GM04503 (cell line): ENCODE results near the gene SLC16A13.

Experiments
- DNase-seq: peaks from one replicate; pipeline ENCODE4 v3.0.0-alpha.2; 2012; ENCODE audit warnings: low read depth

SLC16A13 gene

GRCh38 chr17:7011942-7012254 is 23.9 kb upstream of the SLC16A13 start:
- DNase-seq, result no peak

DNA sequence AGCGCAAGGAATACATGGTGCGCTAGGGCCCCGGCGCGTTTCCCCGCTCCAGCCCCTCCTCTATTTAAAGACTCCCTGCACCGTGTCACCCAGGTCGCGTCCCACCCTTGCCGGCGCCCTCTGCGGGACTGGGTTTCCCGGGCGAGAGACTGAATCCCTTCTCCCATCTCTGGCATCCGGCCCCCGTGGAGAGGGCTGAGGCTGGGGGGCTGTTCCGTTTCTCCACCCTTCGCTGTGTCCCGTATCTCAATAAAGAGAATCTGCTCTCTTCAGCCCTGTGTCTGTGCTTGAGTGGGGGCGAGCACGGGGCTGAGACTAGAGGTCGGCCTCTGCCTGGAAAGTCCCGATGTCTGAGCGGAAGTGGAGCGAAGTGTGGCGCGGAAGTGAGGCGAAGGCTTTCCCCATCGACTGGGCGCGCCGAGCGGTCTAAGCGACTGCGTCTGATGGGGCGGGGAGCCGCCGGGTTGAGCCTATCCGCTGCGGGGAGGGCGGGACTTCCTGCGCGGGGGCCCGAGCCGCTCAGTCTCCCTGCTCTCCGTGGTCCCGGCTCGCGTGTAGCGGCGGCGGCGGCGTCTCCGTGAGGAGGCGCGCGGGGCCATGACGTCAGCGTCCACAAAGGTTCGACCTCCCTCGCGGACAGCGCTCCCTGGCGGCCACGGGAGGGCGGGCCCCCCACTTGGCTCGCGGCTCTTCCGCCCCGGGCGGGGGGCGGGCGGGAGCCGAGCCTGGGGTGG is 21.4 kb upstream of the SLC16A13 start:
- peak; percentile 79 for DNase-seq

DNA sequence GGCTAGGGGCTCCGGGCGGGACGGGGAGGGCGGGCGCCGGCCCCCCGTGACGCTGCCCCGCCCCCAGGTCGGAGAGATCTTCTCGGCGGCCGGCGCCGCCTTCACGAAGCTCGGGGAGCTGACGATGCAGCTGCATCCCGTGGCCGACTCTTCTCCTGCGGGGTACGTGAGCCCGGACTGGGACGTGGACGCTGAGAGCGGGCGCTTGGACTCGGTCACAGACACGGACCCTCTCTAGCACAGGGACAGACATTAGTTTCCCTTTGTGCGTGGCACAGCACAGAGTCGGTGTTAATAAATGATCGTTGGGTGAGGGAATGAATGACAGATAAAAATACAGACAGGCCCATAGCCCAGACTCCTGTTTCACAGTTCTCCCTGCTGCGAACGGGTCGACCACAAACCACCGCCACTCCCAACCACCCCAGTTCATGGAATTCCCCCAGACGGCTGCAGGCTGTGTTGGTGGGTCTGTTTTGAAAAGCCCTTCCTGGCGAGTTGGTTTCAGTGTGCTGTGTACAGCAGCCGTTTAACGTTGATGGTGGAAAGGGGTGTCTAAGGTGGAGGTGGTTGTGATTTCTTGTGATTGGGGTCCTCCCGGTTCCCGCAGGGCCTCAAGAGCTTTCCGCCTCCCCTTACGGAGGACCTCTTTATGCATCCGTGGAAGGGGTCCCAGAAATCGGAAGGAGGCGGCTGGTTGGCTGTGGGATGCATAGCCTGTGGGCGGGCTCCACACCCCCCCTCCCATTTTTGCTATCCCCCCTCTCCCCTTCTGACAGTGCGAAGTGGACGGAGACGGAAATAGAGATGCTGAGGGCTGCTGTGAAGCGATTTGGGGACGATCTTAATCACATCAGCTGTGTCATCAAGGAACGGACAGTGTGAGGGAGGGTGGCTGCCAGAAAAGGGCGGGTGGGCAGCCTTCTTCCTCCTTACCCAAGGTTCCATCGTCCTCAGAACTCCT is 20.5 kb upstream of the SLC16A13 start:
- no peak for DNase-seq

- no peak for DNase-seq
Observed at GRCh38 chr17:7016418-7016817, 19.4 kb upstream of the SLC16A13 start.

- DNase-seq, result no peak
Observed at GRCh38 chr17:7016886-7017826, 18.7 kb upstream of the SLC16A13 start.

DNA sequence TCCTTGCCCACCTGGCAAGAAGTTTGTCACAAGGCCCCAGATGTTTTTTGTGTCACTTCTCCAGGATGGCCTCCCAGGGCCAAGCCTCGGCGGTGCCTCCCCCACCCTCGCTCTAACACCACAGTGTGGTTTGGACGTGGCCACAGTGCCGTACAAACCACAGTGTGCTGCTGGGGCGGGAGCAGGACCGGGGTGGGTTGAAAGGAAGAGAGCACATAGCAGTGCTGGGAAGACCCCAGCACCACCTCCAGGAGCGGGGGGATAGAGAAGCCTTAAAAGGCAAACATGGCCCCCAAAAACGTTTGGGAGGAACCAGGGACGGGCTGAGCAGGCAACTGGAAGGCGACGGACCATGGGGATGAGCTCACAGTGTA is 18.0 kb upstream of the SLC16A13 start:
- no peak for DNase-seq

DNA sequence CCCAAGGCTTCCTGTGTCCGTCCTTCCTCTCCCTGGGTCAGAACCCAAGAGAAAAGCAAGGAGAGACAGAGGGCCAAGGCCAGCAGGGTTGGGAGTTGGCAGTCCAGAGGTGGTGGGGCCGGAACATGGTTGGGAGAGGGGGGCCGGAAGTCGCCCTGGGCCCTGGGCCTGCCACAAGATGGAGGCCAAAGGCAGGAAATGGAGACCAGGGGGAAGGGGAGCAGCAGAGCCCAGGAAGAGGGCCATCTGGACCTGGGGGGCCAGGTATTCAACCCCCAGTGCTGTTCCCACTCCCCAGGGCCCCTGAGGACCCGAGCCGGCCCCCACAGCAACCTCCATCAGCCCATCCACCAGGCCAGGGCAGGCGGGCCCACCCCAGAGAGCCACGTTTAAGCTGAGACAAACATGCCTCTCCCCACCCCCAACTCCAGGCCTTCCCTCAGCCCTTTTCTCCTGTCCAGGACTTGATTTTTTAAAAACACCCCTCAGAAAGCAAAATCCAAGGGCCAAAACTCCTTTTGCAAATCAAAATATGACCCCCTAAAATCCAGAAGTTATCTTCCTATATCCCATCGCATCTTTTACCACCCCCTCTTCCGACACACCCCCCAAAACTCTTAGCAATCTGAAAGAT is 17.4 kb upstream of the SLC16A13 start:
- no peak for DNase-seq

DNA sequence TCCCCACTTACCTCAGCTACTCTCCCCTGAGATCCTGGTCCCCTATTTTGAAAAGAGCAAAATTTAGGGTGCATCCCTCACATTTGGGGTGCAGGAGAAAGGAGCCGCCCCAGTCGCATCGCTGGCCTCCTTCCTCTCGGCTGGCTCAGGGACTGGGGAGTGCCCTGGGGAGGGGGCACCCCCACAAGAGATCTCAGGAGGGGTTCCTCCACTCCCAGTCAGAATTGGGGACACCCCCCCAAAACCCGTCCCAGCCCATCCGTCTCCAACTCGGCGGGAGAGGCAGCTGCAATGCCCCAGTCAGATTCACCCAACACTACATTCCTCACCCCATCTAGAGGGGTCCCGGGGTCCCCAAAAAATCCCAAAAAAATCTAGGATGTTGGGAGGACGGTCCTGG is 16.4 kb upstream of the SLC16A13 start:
- no peak for DNase-seq

DNA sequence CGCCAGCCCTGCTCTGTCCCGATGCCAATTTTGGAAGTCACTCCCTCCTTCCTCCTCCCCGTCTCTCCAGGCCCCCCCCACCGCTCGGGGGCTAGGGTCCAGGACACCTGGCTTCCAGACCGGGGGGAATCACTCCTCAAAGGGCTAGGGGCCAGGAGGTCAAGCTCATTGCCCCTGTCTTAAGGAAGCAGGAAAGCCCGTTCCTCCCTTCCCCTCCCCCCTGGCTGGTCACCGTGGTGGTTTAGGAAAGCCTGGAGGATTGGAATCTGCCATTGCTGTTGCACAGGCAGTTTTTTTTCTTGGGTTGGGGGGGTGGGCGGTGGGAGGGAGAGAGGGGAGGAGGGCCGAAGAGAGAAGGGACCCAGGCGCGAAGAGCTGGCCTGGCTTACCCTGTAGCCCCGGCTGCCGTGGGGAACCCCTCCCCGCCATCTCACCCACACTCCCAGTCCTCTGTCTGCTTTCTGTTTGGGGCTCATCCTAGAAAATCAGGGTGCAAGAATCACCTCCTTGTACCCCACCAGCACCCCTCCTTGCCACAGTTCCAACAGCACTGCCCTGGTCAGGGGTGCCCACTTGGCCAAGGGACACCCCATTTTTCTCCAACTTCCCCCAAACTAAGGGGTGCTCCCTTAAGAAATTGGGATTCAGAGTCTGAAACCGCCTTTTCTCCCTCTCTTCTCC is 15.8 kb upstream of the SLC16A13 start:
- no peak for DNase-seq

DNA sequence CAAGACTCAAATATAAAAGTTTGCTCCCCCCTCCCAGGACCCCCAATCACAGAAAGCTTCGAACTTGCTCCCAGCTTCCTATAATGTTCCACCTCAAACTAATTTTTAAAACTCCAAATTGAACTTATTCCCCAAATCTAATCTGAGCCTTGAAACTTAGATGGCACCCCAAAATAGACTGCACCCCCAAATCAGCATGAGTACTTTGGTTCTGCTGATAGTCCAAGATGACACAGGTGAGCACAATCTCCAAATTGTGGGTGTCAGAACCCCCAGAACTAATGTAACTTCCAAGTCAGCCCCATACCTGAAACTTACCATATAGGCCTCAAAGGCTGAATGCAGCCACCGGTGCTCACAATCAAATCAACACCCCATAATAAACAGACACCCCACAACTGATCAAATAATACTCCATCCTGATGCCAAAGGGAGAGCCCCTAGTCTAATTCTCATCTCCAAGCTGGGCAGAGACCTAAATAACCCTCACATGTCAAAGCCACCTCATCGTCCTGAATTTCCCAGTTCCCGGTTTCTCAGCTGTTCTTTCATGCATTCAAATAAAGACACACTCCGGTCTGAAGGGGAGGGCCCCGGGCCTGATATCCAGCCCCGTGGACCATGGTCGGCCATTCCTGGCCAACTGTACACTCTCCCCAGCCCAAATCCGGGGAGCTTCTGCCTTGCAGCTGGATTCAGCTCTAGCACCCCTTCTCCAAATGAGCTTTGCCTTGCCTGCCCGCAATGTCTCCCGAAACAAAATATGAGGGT is 14.7 kb upstream of the SLC16A13 start:
- no peak for DNase-seq

GRCh38 chr17:7021993-7022778 is 13.6 kb upstream of the SLC16A13 start:
- no peak for DNase-seq

DNA sequence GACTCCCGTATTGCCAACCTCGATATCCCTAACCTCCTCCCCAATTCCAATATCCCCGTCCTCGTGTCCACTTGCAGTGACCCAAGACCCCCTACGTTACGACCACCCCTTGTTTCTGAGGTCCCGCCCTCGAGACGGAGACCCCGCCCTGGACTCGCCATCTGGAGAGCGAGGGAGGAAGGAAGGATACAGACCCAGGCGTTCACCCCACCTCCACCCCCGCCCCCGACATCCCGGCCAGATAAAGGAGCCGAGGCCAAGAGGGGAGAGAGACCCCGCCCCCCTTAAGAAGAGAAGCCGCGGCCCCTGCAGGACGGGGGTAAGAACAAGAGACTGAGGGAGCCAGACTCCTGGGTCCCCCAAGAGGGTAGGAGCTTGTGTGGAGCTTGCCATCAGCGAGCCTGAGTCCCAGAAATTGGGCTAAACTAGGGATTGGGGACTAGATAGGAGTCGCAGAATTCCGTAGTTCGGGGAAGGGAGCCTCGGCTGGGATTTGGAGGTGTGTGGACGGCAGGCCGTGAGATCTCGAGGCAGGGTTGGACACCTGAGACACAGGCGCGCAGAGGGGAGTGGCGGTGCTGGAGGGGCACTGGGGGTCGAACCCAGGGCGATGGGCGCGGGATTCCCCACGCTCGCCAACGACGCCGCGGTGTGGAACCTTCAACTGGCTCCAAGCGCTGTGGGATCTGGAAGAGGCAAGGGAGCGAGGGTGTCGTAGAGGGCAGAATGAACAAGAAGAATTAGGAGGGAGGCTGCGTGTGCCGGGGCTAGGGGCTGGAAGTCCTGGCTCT is 12.8 kb upstream of the SLC16A13 start, which contains the start of gene BCL6B:
BCL6B (plus strand) TSS at position 270 of the 791 bp plus-strand sequence. CDS start 622 bp downstream, outside the sequence.
- no peak for DNase-seq

- DNase-seq, result no peak
Observed at GRCh38 chr17:7023576-7024401, 12.0 kb upstream of the SLC16A13 start.

DNA sequence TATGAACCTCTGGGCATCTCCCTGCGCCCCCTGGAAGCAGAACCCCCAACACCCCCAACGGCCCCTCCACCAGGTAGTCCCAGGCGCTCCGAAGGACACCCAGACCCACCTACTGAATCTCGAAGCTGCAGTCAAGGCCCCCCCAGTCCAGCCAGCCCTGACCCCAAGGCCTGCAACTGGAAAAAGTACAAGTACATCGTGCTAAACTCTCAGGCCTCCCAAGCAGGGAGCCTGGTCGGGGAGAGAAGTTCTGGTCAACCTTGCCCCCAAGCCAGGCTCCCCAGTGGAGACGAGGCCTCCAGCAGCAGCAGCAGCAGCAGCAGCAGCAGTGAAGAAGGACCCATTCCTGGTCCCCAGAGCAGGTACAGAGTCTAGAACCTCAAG is 11.4 kb upstream of the SLC16A13 start:
- DNase-seq, result no peak

GRCh38 chr17:7025245-7025644 is 10.6 kb upstream of the SLC16A13 start:
- DNase-seq, result no peak

GRCh38 chr17:7026471-7027115 is 9.2 kb upstream of the SLC16A13 start:
- DNase-seq, result no peak

GRCh38 chr17:7027335-7027734 is 8.5 kb upstream of the SLC16A13 start:
- DNase-seq, result no peak
